Measurements from ENCODE around the gene ROR1. TPM values are rescaled to one million over a fixed set of nuclear protein-coding genes. Genes with fewer than 3 reads are reported as not detected.

ROR1 gene
- total RNA-seq, 2 experiments from 2014 or later = not detected

- H3K4me1 Mint-ChIP-seq = no peaks in the 10 kb centered on the region
- H3K4me3 Mint-ChIP-seq = no peak overlapping the region
- CTCF ChIA-PET = no interaction called here
- POLR2A ChIA-PET = no interaction called here
- no peaks in the 10 kb centered on the region for H3K27me3 Mint-ChIP-seq
- no peaks in the 10 kb centered on the region for H3K36me3 Mint-ChIP-seq (ENCODE audit: low read depth)
- no peak for DNase-seq
- no peaks in the 10 kb centered on the region for H3K9me3 Mint-ChIP-seq
- no peak overlapping the region for H3K27ac Mint-ChIP-seq
Observed at GRCh38 chr1:64047549-64047996, 273.8 kb downstream of the ROR1 start.

GRCh38 chr1:64049900-64050540 lies 276.2 kb downstream of the ROR1 start:
- CTCF ChIA-PET = no interaction called here
- Mint-ChIP-seq H3K9me3 (no peaks in the 10 kb centered on the region), H3K27me3 (no peaks in the 10 kb centered on the region), H3K36me3 (ENCODE audit: low read depth) (no peaks in the 10 kb centered on the region), H3K4me1 (no peaks in the 10 kb centered on the region), H3K27ac (no peak overlapping the region), H3K4me3 (no peak overlapping the region)
- DNase-seq = no peak
- POLR2A ChIA-PET = no interaction called here

- Mint-ChIP-seq H3K9me3 (no peaks in the 10 kb centered on the region), H3K27ac (no peak overlapping the region), H3K36me3 (ENCODE audit: low read depth) (no peaks in the 10 kb centered on the region), H3K27me3 (no peaks in the 10 kb centered on the region), H3K4me1 (no peaks in the 10 kb centered on the region), H3K4me3 (no peak overlapping the region)
- CTCF ChIA-PET = no interaction called here
- POLR2A ChIA-PET = no interaction called here
- no peak for DNase-seq
Observed at GRCh38 chr1:64050601-64051000, 276.8 kb downstream of the ROR1 start.

GRCh38 chr1:64051796-64052195 lies 278.0 kb downstream of the ROR1 start:
- no peak overlapping the region for H3K27ac Mint-ChIP-seq
- H3K4me3 Mint-ChIP-seq = no peak overlapping the region
- DNase-seq = no peak
- H3K36me3 Mint-ChIP-seq (ENCODE audit: low read depth) = no peaks in the 10 kb centered on the region
- no peaks in the 10 kb centered on the region for H3K9me3 Mint-ChIP-seq
- no peaks in the 10 kb centered on the region for H3K27me3 Mint-ChIP-seq
- H3K4me1 Mint-ChIP-seq = no peaks in the 10 kb centered on the region
- POLR2A ChIA-PET = no interaction called here
- CTCF ChIA-PET = no interaction called here

GRCh38 chr1:64052777-64053176 lies 279.0 kb downstream of the ROR1 start:
- DNase-seq = no peak
- Mint-ChIP-seq H3K36me3 (ENCODE audit: low read depth) (no peaks in the 10 kb centered on the region), H3K4me1 (no peaks in the 10 kb centered on the region), H3K9me3 (no peaks in the 10 kb centered on the region), H3K4me3 (no peak overlapping the region), H3K27me3 (no peaks in the 10 kb centered on the region), H3K27ac (no peak overlapping the region)
- ChIA-PET CTCF (no interaction called here), POLR2A (no interaction called here)

GRCh38 chr1:64055310-64055709 lies 281.5 kb downstream of the ROR1 start:
- Mint-ChIP-seq H3K27me3 (no peaks in the 10 kb centered on the region), H3K4me1 (no peaks in the 10 kb centered on the region), H3K36me3 (ENCODE audit: low read depth) (no peaks in the 10 kb centered on the region), H3K9me3 (no peaks in the 10 kb centered on the region), H3K27ac (no peak overlapping the region), H3K4me3 (no peak overlapping the region)
- POLR2A ChIA-PET = no interaction called here
- no peak for DNase-seq
- CTCF ChIA-PET = no interaction called here

- Mint-ChIP-seq H3K4me1 (peaks cover 19% of the 10 kb centered on the region), H3K4me3 (no peak overlapping the region), H3K9me3 (peaks cover 2% of the 10 kb centered on the region), H3K27ac (no peak overlapping the region), H3K27me3 (peaks cover 2% of the 10 kb centered on the region), H3K36me3 (ENCODE audit: low read depth) (no peaks in the 10 kb centered on the region)
- CTCF ChIA-PET = no interaction called here
- no peak for DNase-seq
- POLR2A ChIA-PET = no interaction called here
Observed at GRCh38 chr1:64059556-64059955, 285.7 kb downstream of the ROR1 start.

- Mint-ChIP-seq H3K27me3 (peaks cover 2% of the 10 kb centered on the region), H3K36me3 (ENCODE audit: low read depth) (no peaks in the 10 kb centered on the region), H3K4me1 (peaks cover 19% of the 10 kb centered on the region), H3K4me3 (no peak overlapping the region), H3K9me3 (peaks cover 2% of the 10 kb centered on the region), H3K27ac (no peak overlapping the region)
- ChIA-PET CTCF (no interaction called here), POLR2A (no interaction called here)
- no peak for DNase-seq
Observed at GRCh38 chr1:64060611-64061302, 286.9 kb downstream of the ROR1 start.

- Mint-ChIP-seq H3K9me3 (peaks cover 2% of the 10 kb centered on the region), H3K4me1 (peaks cover 19% of the 10 kb centered on the region), H3K36me3 (ENCODE audit: low read depth) (no peaks in the 10 kb centered on the region), H3K27ac (peak overlapping the region; percentile 20), H3K4me3 (no peak overlapping the region), H3K27me3 (peaks cover 2% of the 10 kb centered on the region)
- CTCF ChIA-PET = no interaction called here
- POLR2A ChIA-PET = no interaction called here
- DNase-seq = no peak
Observed at GRCh38 chr1:64061430-64062104, 287.8 kb downstream of the ROR1 start.

- H3K27ac Mint-ChIP-seq = no peak overlapping the region
- H3K9me3 Mint-ChIP-seq = peaks cover 2% of the 10 kb centered on the region
- no peak overlapping the region for H3K4me3 Mint-ChIP-seq
- peaks cover 19% of the 10 kb centered on the region for H3K4me1 Mint-ChIP-seq
- H3K36me3 Mint-ChIP-seq (ENCODE audit: low read depth) = no peaks in the 10 kb centered on the region
- no peak for DNase-seq
- ChIA-PET CTCF (no interaction called here), POLR2A (no interaction called here)
- peaks cover 2% of the 10 kb centered on the region for H3K27me3 Mint-ChIP-seq
Observed at GRCh38 chr1:64062529-64062928, 288.7 kb downstream of the ROR1 start.

- Mint-ChIP-seq H3K27me3 (peaks cover 2% of the 10 kb centered on the region), H3K4me3 (no peak overlapping the region), H3K36me3 (ENCODE audit: low read depth) (no peaks in the 10 kb centered on the region), H3K9me3 (peaks cover 2% of the 10 kb centered on the region), H3K4me1 (peaks cover 19% of the 10 kb centered on the region), H3K27ac (peak overlapping the region; percentile 1)
- DNase-seq = no peak
- ChIA-PET POLR2A (no interaction called here), CTCF (no interaction called here)
Observed at GRCh38 chr1:64062941-64063581, 289.2 kb downstream of the ROR1 start.

GRCh38 chr1:64065571-64065970 lies 291.8 kb downstream of the ROR1 start:
- H3K27me3 Mint-ChIP-seq = peaks cover 2% of the 10 kb centered on the region
- peaks cover 2% of the 10 kb centered on the region for H3K9me3 Mint-ChIP-seq
- POLR2A ChIA-PET = no interaction called here

GRCh38 chr1:64072089-64072793 lies 298.4 kb downstream of the ROR1 start:
- H3K27ac Mint-ChIP-seq = no peak overlapping the region
- no peaks in the 10 kb centered on the region for H3K36me3 Mint-ChIP-seq (ENCODE audit: low read depth)
- CTCF ChIA-PET = no interaction called here
- H3K4me3 Mint-ChIP-seq = no peak overlapping the region
- DNase-seq = no peak
- POLR2A ChIA-PET = no interaction called here
- H3K9me3 Mint-ChIP-seq = no peaks in the 10 kb centered on the region
- no peaks in the 10 kb centered on the region for H3K27me3 Mint-ChIP-seq
- peaks cover 3% of the 10 kb centered on the region for H3K4me1 Mint-ChIP-seq

More at GRCh38 chr1:64065571-64065970, 291.8 kb downstream of the ROR1 start:
- Mint-ChIP-seq H3K27ac (no peak overlapping the region), H3K4me1 (peaks cover 21% of the 10 kb centered on the region), H3K36me3 (ENCODE audit: low read depth) (no peaks in the 10 kb centered on the region), H3K4me3 (no peak overlapping the region)
- DNase-seq = no peak
- CTCF ChIA-PET = no interaction called here
